HCT116 (cell line): Measurements from ENCODE around the gene PIBF1. TPM values are rescaled to one million over a fixed set of nuclear protein-coding genes. Genes with fewer than 3 reads are reported as not detected.

ENCODE experiments used
- ATAC-seq: fragments of 200-7000 bp; cut with Tn5 transposase; 2 replicates; pipeline ENCODE4 v1.9.1; 2020; ENCODE audit warnings: mild to moderate bottlenecking, moderate library complexity
- BruUV-seq: library from RNA; stranded (reverse); fragments of 400-500 nt; replicated peaks from 2 replicates; lab custom pipeline; 2021; lab: Mats Ljungman, UMichigan
- CTCF ChIA-PET: fragments of 300-600 bp; sonication (Branson Sonifier 250); formaldehyde crosslinking; loops from one replicate; lab custom pipeline; 2021; ENCODE audit warnings: antibody characterized with exemption; lab: Charles Lee
- POLR2A ChIA-PET: fragments of 300-600, 350-600 bp; sonication (Branson Sonifier 250); formaldehyde crosslinking; loops from one replicate; lab custom pipeline; 2021; ENCODE audit warnings: antibody characterized with exemption; lab: Charles Lee
- RAD21 ChIA-PET, 2 experiments: fragments of 300-600 bp; sonication (Branson Sonifier 250); formaldehyde crosslinking; loops; one replicate each; lab custom pipeline; 2023; ENCODE audit warnings: low total read pairs in 2 of 2; ENCODE audit not compliant: uncharacterized antibody in 2 of 2, unreplicated experiment in 2 of 2, low non-redundant PET in 1 of 2; lab: Charles Lee
- DNase-seq: peaks from one replicate; pipeline ENCODE4 v3.0.0-alpha.2; 2010; ENCODE audit warnings: low read depth, low spot score
- H2AFZ ChIP-seq: fragments of 200-600 bp; shearing (Covaris generic), sonication (generic); 2 replicates; pipeline ENCODE4 v1.6.1; 2017; ENCODE audit warnings: low read depth, mixed run types, mixed read lengths, antibody characterized with exemption, low read length; ENCODE audit not compliant: poor library complexity, severe bottlenecking
- H3K27ac ChIP-seq: 2 replicates; pipeline ENCODE4 v1.5.1; 2012; ENCODE audit warnings: low read depth, low read length
- H3K27me3 ChIP-seq: fragments of 200-600 bp; sonication (generic); 2 replicates; pipeline ENCODE4 v1.6.1; 2016; ENCODE audit warnings: mixed run types, low read length, mixed read lengths; ENCODE audit not compliant: insufficient read depth
- H3K36me3 ChIP-seq, 2 experiments: fragments of 200-500 bp in 1 of 2; fragments of 200-600 bp in 1 of 2; sonication (Bioruptor generic) in 1 of 2; sonication (generic) in 1 of 2; 2 replicates each; pipeline versions ENCODE4 v1.5.1 to v1.6.1; 2014 to 2016; ENCODE audit warnings: low read length in 2 of 2, inconsistent platforms in 1 of 2, mixed read lengths in 1 of 2, mixed run types in 1 of 2; ENCODE audit not compliant: insufficient read depth in 2 of 2, control insufficient read depth in 1 of 2
- H3K4me1 ChIP-seq, 2 experiments: fragments of 200-600 bp in 1 of 2; sonication (generic) in 1 of 2; 2 replicates each; pipeline versions ENCODE4 v1.5.1 to v1.6.1; 2012 to 2017; ENCODE audit warnings: low read length in 2 of 2, inconsistent platforms in 1 of 2, mild to moderate bottlenecking in 1 of 2, mixed read lengths in 1 of 2, mixed run types in 1 of 2, moderate library complexity in 1 of 2; ENCODE audit not compliant: insufficient read depth in 2 of 2, control insufficient read depth in 1 of 2
- H3K4me2 ChIP-seq: fragments of 200-600 bp; sonication (generic); 2 replicates; pipeline ENCODE4 v1.6.1; 2017; ENCODE audit warnings: mixed run types, low read length, mixed read lengths
- H3K4me3 ChIP-seq, 2 experiments: fragments of 200-600 bp in 1 of 2; sonication (generic) in 1 of 2; replicated peaks in 1 of 2; 2 replicates each; pipeline ENCODE4 v1.5.1; 2011 to 2016; ENCODE audit warnings: low read length in 2 of 2, control low read depth in 1 of 2, low read depth in 1 of 2, mild to moderate bottlenecking in 1 of 2, mixed read lengths in 1 of 2, mixed run types in 1 of 2
- H3K79me2 ChIP-seq: fragments of 200-600 bp; sonication (generic); 2 replicates; pipeline ENCODE4 v1.6.1; 2017; ENCODE audit warnings: mild to moderate bottlenecking, mixed run types, low read length, moderate library complexity, mixed read lengths; ENCODE audit not compliant: insufficient read depth
- H3K9ac ChIP-seq: fragments of 200-600 bp; sonication (generic); 2 replicates; pipeline ENCODE4 v1.6.1; 2016; ENCODE audit warnings: low read length, mixed read lengths
- H3K9me2 ChIP-seq: fragments of 200-600 bp; sonication (generic), shearing (Covaris generic); 2 replicates; pipeline ENCODE4 v1.6.1; 2017; ENCODE audit warnings: mixed run types, mild to moderate bottlenecking, moderate library complexity; ENCODE audit not compliant: insufficient read depth
- H3K9me3 ChIP-seq, 2 experiments: fragments of 200-500 bp in 1 of 2; fragments of 200-600 bp in 1 of 2; sonication (Bioruptor generic) in 1 of 2; sonication (generic) in 1 of 2; 2 replicates each; pipeline ENCODE4 v1.6.1; 2014 to 2017; ENCODE audit warnings: low read length in 2 of 2, mixed read lengths in 2 of 2, inconsistent platforms in 1 of 2, low read depth in 1 of 2, mild to moderate bottlenecking in 1 of 2, mixed run types in 1 of 2, moderate library complexity in 1 of 2; ENCODE audit not compliant: control insufficient read depth in 1 of 2, insufficient read depth in 1 of 2
- H4K20me1 ChIP-seq: fragments of 200-600 bp; sonication (generic), shearing (Covaris generic); 2 replicates; pipeline ENCODE4 v1.6.1; 2017; ENCODE audit warnings: mixed run types, mild to moderate bottlenecking, moderate library complexity; ENCODE audit not compliant: insufficient read depth
- CBX3 ChIP-seq: IDR thresholded peaks from 2 replicates; pipeline ENCODE4 v1.6.1; 2012; ENCODE audit warnings: low read depth
- CEBPB ChIP-seq: IDR thresholded peaks from 2 replicates; pipeline ENCODE4 v1.6.1; 2012; ENCODE audit warnings: low read depth
- EGR1 ChIP-seq: IDR thresholded peaks from 2 replicates; pipeline ENCODE4 v1.6.1; 2012; ENCODE audit warnings: low read depth
- ELF1 ChIP-seq: IDR thresholded peaks from 2 replicates; pipeline ENCODE4 v1.6.1; 2012; ENCODE audit warnings: low read depth, borderline replicate concordance
- EZH2 ChIP-seq: fragments of 200-600 bp; sonication (generic); IDR thresholded peaks from 2 replicates; pipeline ENCODE4 v1.6.1; 2017; ENCODE audit warnings: antibody characterized with exemption, mixed run types
- EZH2phosphoT487 ChIP-seq: fragments of 200-600 bp; IDR thresholded peaks from 2 replicates; pipeline ENCODE4 v1.6.1; 2018; ENCODE audit warnings: antibody characterized with exemption, borderline replicate concordance
- FOSL1 ChIP-seq: IDR thresholded peaks from 2 replicates; pipeline ENCODE4 v1.6.1; 2012; ENCODE audit warnings: low read depth
- JUND ChIP-seq: IDR thresholded peaks from 2 replicates; pipeline ENCODE4 v1.6.1; 2012
- POLR2A ChIP-seq: IDR thresholded peaks from 2 replicates; pipeline ENCODE4 v1.7.0; 2011; ENCODE audit warnings: borderline replicate concordance; ENCODE audit not compliant: insufficient read depth, insufficient read length; ENCODE audit errors: extremely low read depth
- POLR2AphosphoS5 ChIP-seq: IDR thresholded peaks from 2 replicates; pipeline ENCODE4 v1.6.1; 2011; ENCODE audit warnings: mild to moderate bottlenecking, low read depth, low read length, moderate library complexity
- SP1 ChIP-seq: IDR thresholded peaks from 2 replicates; pipeline ENCODE4 v1.6.1; 2012; ENCODE audit warnings: low read depth
- SRF ChIP-seq: IDR thresholded peaks from 2 replicates; pipeline ENCODE4 v1.6.1; 2012; ENCODE audit warnings: low read depth
- TCF7L2 ChIP-seq: IDR thresholded peaks from 2 replicates; pipeline ENCODE4 v1.7.0; 2011; ENCODE audit warnings: borderline replicate concordance, inconsistent platforms; ENCODE audit not compliant: insufficient read depth, insufficient read length; ENCODE audit errors: extremely low read depth
- YY1 ChIP-seq: IDR thresholded peaks from 2 replicates; pipeline ENCODE4 v1.6.1; 2011; ENCODE audit warnings: low read length, low read depth, moderate library complexity, mild to moderate bottlenecking; ENCODE audit not compliant: insufficient replicate concordance; ENCODE audit errors: extremely low read depth
- ZNF274 ChIP-seq: fragments of 200-500 bp; sonication (Bioruptor generic); IDR thresholded peaks from 2 replicates; pipeline ENCODE4 v1.6.1; 2014; ENCODE audit warnings: mild to moderate bottlenecking, low read depth, low read length, inconsistent platforms
- intact Hi-C: fragments of 100-400 bp; cut with micrococcal nuclease; formaldehyde crosslinking; loops from 2 replicates; pipeline ENCODE4 v1.10.0; 2022
- total RNA-seq: library from RNA; stranded (reverse); gene quantifications from one replicate; pipeline ENCODE4 v1.2.1, GENCODE V29; 2021; ENCODE audit not compliant: unreplicated experiment
- TF ChIP-seq, protein P1 (sequence below): IDR thresholded peaks from 2 replicates; pipeline ENCODE4 v1.6.1; 2012
- TF ChIP-seq, protein P2 (sequence below): IDR thresholded peaks from 2 replicates; pipeline ENCODE4 v1.6.1; 2011; ENCODE audit warnings: mild to moderate bottlenecking, low read length, moderate library complexity; ENCODE audit not compliant: insufficient replicate concordance; ENCODE audit errors: extremely low read depth
- TF ChIP-seq, protein P3 (sequence below), 3 experiments: fragments of 200-600 bp in 1 of 3; sonication (generic) in 1 of 3; IDR thresholded peaks in 2 of 3; conservative IDR thresholded peaks in 1 of 3; 2 replicates each; pipeline ENCODE4 v1.5.1; 2012 to 2017; ENCODE audit warnings: low read depth in 2 of 3, low read length in 2 of 3, antibody characterized with exemption in 1 of 3, borderline replicate concordance in 1 of 3, control low read depth in 1 of 3, mild to moderate bottlenecking in 1 of 3, mixed read lengths in 1 of 3, mixed run types in 1 of 3, moderate library complexity in 1 of 3; ENCODE audit not compliant: insufficient read depth in 1 of 3
- TF ChIP-seq, protein P4 (sequence below): IDR thresholded peaks from 2 replicates; pipeline ENCODE4 v1.6.1; 2012

PIBF1 gene
- total RNA-seq, 1 experiment from 2014 or later = 21.1 TPM

DNA sequence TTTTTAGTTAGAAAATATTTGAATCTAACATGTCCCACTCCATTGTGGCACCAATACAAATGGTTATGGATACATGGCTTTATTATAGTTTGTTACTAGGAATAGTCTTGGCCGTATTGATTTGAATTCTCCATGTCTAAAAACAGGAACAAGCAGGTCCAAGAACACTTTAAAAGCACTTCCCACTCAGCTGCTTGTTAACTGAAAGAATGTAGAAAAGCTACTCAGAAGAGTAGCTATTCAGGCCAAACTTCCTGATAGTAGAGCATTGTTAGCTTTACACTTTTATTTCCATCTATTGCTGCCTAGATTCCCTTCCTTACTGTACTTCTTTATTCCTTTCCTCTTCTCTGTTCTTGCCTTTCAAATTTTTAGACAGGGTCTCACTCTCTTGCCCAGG, 6.9 kb downstream of the PIBF1 start:
- peaks cover 53% of the 10 kb centered on the region for H3K79me2 ChIP-seq
- no peak overlapping the region for H3K27ac ChIP-seq
- no peak overlapping the region for H3K9ac ChIP-seq
- no TSS peak for BruUV-seq
- H3K9me2 ChIP-seq = no peaks in the 10 kb centered on the region
- H3K36me3 ChIP-seq = peaks cover 24 to 33% of the 10 kb centered on the region in 2 experiments; a peak in 3 of 4 replicates
- H3K4me3 ChIP-seq = no peak overlapping the region
- DNase-seq (no peak), ATAC-seq (no peak)
- no peak overlapping the region for H3K4me2 ChIP-seq
- no peaks in the 10 kb centered on the region; a peak in 1 of 4 replicates for H3K4me1 ChIP-seq
- H3K27me3 ChIP-seq = no peaks in the 10 kb centered on the region
- no peak for TF ChIP-seq EGR1
- TF ChIP-seq ZNF274 = no peak
- no peak for TF ChIP-seq EZH2
- TF ChIP-seq SRF = no peak
- RAD21 ChIA-PET = no interaction called here
- no peaks in the 10 kb centered on the region for H3K9me3 ChIP-seq
- CTCF ChIA-PET = no interaction called here
- H4K20me1 ChIP-seq = no peaks in the 10 kb centered on the region
- POLR2A ChIA-PET = no interaction called here
- no peak overlapping the region for H2AFZ ChIP-seq
- intact Hi-C loops = no loop called here

DNA sequence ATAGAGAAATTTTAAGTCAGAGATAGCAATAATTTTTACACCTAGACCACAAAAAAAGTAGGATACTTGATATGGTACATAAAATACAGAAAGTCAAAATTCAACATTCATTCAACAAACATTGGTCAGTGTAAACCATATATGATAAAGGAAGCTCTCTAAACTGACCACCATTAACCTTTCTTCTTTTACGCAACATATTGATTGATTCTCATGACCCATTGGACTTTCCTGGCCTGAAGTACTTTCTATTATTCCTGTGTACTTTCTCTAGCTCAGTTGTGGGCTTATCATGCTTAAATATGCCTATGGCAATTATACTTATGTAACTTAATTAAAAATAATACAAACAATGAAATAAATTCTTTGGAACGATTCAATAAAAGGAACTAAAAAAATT, 10.7 kb downstream of the PIBF1 start:
- no peaks in the 10 kb centered on the region for H3K9me3 ChIP-seq
- no peaks in the 10 kb centered on the region for H3K27me3 ChIP-seq
- ChIA-PET POLR2A (no interaction called here), CTCF (no interaction called here), RAD21 (no interaction called here)
- no peak overlapping the region for H3K4me2 ChIP-seq
- no peak for ATAC-seq
- intact Hi-C loops = no loop called here
- no peak overlapping the region for H3K27ac ChIP-seq
- H3K36me3 ChIP-seq = peaks cover 19 to 28% of the 10 kb centered on the region in 2 experiments; a peak in 3 of 4 replicates
- H3K4me1 ChIP-seq = no peaks in the 10 kb centered on the region; a peak in 1 of 4 replicates
- H2AFZ ChIP-seq = no peak overlapping the region
- TF ChIP-seq POLR2AphosphoS5 = no peak
- TF ChIP-seq, protein P1, sequence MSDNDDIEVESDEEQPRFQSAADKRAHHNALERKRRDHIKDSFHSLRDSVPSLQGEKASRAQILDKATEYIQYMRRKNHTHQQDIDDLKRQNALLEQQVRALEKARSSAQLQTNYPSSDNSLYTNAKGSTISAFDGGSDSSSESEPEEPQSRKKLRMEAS = no peak
- no peak for TF ChIP-seq FOSL1
- TF ChIP-seq EZH2phosphoT487 = no peak
- TF ChIP-seq CEBPB = no peak
- TF ChIP-seq, protein P2, sequence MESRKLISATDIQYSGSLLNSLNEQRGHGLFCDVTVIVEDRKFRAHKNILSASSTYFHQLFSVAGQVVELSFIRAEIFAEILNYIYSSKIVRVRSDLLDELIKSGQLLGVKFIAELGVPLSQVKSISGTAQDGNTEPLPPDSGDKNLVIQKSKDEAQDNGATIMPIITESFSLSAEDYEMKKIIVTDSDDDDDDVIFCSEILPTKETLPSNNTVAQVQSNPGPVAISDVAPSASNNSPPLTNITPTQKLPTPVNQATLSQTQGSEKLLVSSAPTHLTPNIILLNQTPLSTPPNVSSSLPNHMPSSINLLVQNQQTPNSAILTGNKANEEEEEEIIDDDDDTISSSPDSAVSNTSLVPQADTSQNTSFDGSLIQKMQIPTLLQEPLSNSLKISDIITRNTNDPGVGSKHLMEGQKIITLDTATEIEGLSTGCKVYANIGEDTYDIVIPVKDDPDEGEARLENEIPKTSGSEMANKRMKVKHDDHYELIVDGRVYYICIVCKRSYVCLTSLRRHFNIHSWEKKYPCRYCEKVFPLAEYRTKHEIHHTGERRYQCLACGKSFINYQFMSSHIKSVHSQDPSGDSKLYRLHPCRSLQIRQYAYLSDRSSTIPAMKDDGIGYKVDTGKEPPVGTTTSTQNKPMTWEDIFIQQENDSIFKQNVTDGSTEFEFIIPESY = no peak
- TF ChIP-seq SP1 = no peak
- TF ChIP-seq CBX3 = no peak
- no peak for TF ChIP-seq JUND
- TF ChIP-seq, protein P3, sequence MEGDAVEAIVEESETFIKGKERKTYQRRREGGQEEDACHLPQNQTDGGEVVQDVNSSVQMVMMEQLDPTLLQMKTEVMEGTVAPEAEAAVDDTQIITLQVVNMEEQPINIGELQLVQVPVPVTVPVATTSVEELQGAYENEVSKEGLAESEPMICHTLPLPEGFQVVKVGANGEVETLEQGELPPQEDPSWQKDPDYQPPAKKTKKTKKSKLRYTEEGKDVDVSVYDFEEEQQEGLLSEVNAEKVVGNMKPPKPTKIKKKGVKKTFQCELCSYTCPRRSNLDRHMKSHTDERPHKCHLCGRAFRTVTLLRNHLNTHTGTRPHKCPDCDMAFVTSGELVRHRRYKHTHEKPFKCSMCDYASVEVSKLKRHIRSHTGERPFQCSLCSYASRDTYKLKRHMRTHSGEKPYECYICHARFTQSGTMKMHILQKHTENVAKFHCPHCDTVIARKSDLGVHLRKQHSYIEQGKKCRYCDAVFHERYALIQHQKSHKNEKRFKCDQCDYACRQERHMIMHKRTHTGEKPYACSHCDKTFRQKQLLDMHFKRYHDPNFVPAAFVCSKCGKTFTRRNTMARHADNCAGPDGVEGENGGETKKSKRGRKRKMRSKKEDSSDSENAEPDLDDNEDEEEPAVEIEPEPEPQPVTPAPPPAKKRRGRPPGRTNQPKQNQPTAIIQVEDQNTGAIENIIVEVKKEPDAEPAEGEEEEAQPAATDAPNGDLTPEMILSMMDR (IDR thresholded peaks at IDR 0.05 in 2 of 3, conservative IDR thresholded peaks at IDR 0.05 in 1 of 3; ENCODE audit: borderline replicate concordance in 1 of 3, insufficient read depth in 1 of 3, low read depth in 2 of 3, low read length in 2 of 3) = no peak
- TF ChIP-seq TCF7L2 = no peak
- TF ChIP-seq YY1 = no peak
- TF ChIP-seq POLR2A = no peak
- no peak for TF ChIP-seq ELF1
- TF ChIP-seq, protein P4, sequence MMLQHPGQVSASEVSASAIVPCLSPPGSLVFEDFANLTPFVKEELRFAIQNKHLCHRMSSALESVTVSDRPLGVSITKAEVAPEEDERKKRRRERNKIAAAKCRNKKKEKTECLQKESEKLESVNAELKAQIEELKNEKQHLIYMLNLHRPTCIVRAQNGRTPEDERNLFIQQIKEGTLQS = no peak
- peaks cover 29% of the 10 kb centered on the region for H3K79me2 ChIP-seq
- H3K4me3 ChIP-seq = no peak overlapping the region
- H3K9ac ChIP-seq = no peak overlapping the region
- no TSS peak for BruUV-seq
- no peaks in the 10 kb centered on the region for H3K9me2 ChIP-seq
- no peak for DNase-seq
- H4K20me1 ChIP-seq = no peaks in the 10 kb centered on the region
